PC-3 (cell line): Measurements from ENCODE around the gene AKR1C8. TPM values are rescaled to one million over a fixed set of nuclear protein-coding genes. Genes with fewer than 3 reads are reported as not detected.

Source experiments
- ATAC-seq: fragments of 200-7000 bp; cut with Tn5 transposase; 2 replicates; pipeline ENCODE4 v1.9.1; 2020; ENCODE audit warnings: mild to moderate bottlenecking, moderate library complexity
- BruUV-seq: library from RNA; stranded (reverse); fragments of 400-500 nt; replicated peaks from 2 replicates; lab custom pipeline; 2021; lab: Mats Ljungman, UMichigan
- CTCF ChIA-PET: fragments of 300-600 bp; sonication (Branson Sonifier 250); formaldehyde crosslinking; loops from one replicate; lab custom pipeline; 2022; ENCODE audit warnings: antibody characterized with exemption; lab: Charles Lee
- POLR2A ChIA-PET: fragments of 300-600 bp; sonication (Branson Sonifier 250); formaldehyde crosslinking; loops from one replicate; lab custom pipeline; 2022; ENCODE audit warnings: antibody characterized with exemption; ENCODE audit not compliant: unreplicated experiment; lab: Charles Lee
- DNase-seq: peaks from one replicate; pipeline ENCODE4 v3.0.0-alpha.2; 2015
- H2AFZ ChIP-seq: fragments of 300-600 bp; sonication (generic); 2 replicates; pipeline ENCODE4 v1.6.0; 2016; ENCODE audit warnings: antibody characterized with exemption, low read length
- H3F3A ChIP-seq: fragments of 300-600 bp; sonication (generic); one replicate; pipeline ENCODE4 v1.6.0; 2017; ENCODE audit warnings: antibody characterized with exemption, low read length, control low read depth, mild to moderate bottlenecking; ENCODE audit not compliant: unreplicated experiment
- H3K27ac ChIP-seq: fragments of 300-600 bp; sonication (generic); 2 replicates; pipeline ENCODE4 v1.5.1; 2016; ENCODE audit warnings: mild to moderate bottlenecking, low read length
- H3K27me3 ChIP-seq: fragments of 300-600 bp; sonication (generic); 2 replicates; pipeline ENCODE4 v1.6.1; 2016; ENCODE audit warnings: low read length, mixed read lengths
- H3K36me3 ChIP-seq: fragments of 300-600 bp; sonication (generic); 2 replicates; pipeline ENCODE4 v1.6.1; 2016; ENCODE audit warnings: low read depth, mixed run types, low read length, mixed read lengths
- H3K4me1 ChIP-seq: fragments of 300-600 bp; sonication (generic); 2 replicates; pipeline ENCODE4 v1.5.1; 2016; ENCODE audit warnings: low read length; ENCODE audit not compliant: insufficient read depth
- H3K4me2 ChIP-seq: fragments of 300-600 bp; sonication (generic); 2 replicates; pipeline ENCODE4 v1.6.0; 2016; ENCODE audit warnings: low read length
- H3K4me3 ChIP-seq: fragments of 300-600 bp; sonication (generic); 2 replicates; pipeline ENCODE4 v1.5.1; 2016; ENCODE audit warnings: mild to moderate bottlenecking, low read length, mixed read lengths
- H3K79me2 ChIP-seq: fragments of 300-600 bp; sonication (generic); 2 replicates; pipeline ENCODE4 v1.6.1; 2017; ENCODE audit warnings: low read length, mixed read lengths
- H3K9ac ChIP-seq: fragments of 300-600 bp; sonication (generic); 2 replicates; pipeline ENCODE4 v1.6.0; 2016; ENCODE audit warnings: mild to moderate bottlenecking, low read length
- H3K9me2 ChIP-seq: fragments of 300-600 bp; sonication (generic); replicated peaks from 2 replicates; pipeline ENCODE4 v1.6.1; 2016; ENCODE audit warnings: mixed run types, low read length, mixed read lengths
- H3K9me3 ChIP-seq: fragments of 300-600 bp; sonication (generic); 2 replicates; pipeline ENCODE4 v1.6.1; 2016; ENCODE audit warnings: low read length, mixed read lengths
- H4K20me1 ChIP-seq: fragments of 300-600 bp; sonication (generic); 2 replicates; pipeline ENCODE4 v1.6.1; 2016; ENCODE audit warnings: low read length, mixed read lengths
- CTCF ChIP-seq: fragments of 300-600 bp; sonication (generic); conservative IDR thresholded peaks from 2 replicates; pipeline ENCODE4 v1.5.1; 2017; ENCODE audit warnings: antibody characterized with exemption, low read depth, mild to moderate bottlenecking, low read length
- EZH2 ChIP-seq: fragments of 300-600 bp; sonication (generic); IDR thresholded peaks from one replicate; pipeline ENCODE4 v1.6.1; 2017; ENCODE audit warnings: antibody characterized with exemption, mild to moderate bottlenecking, low read length; ENCODE audit not compliant: unreplicated experiment
- EZH2phosphoT487 ChIP-seq: fragments of 300-600 bp; sonication (generic); IDR thresholded peaks from 2 replicates; pipeline ENCODE4 v1.6.1; 2018; ENCODE audit warnings: mild to moderate bottlenecking, antibody characterized with exemption, low read length, borderline replicate concordance
- intact Hi-C: fragments of 100-400 bp; cut with micrococcal nuclease; formaldehyde crosslinking; loops from 2 replicates; pipeline ENCODE4 v1.9.0; 2023
- total RNA-seq: library from RNA; depleted of rRNA; stranded (reverse); fragments of >200 nt; gene quantifications from 2 replicates; pipeline ENCODE4 v1.2.3, GENCODE V29; 2014

The AKR1C8 gene
- total RNA-seq, 1 experiment from 2014 or later: not detected

- DNase-seq (no peak), ATAC-seq (no peak)
- H3K4me3 ChIP-seq: no peak overlapping the region
- no peak overlapping the region for H3K27ac ChIP-seq
- H2AFZ ChIP-seq: no peak overlapping the region
- POLR2A ChIA-PET: no interaction called here
- no peaks in the 10 kb centered on the region for H3K9me2 ChIP-seq
- no peaks in the 10 kb centered on the region for H3K27me3 ChIP-seq
- no peaks in the 10 kb centered on the region for H3K9me3 ChIP-seq
- H3K4me2 ChIP-seq: no peak overlapping the region
- no peaks in the 10 kb centered on the region for H3F3A ChIP-seq
- H3K79me2 ChIP-seq: no peaks in the 10 kb centered on the region
- H4K20me1 ChIP-seq: no peaks in the 10 kb centered on the region
- CTCF ChIA-PET: no interaction called here
- H3K4me1 ChIP-seq: no peaks in the 10 kb centered on the region
- intact Hi-C loops: no loop called here
- no peaks in the 10 kb centered on the region for H3K36me3 ChIP-seq
- H3K9ac ChIP-seq: no peak overlapping the region
- BruUV-seq: no TSS peak
- TF ChIP-seq EZH2 (no peak), CTCF (no peak), EZH2phosphoT487 (no peak)
These were observed 36.3 kb downstream of the AKR1C8 start for GRCh38 chr10:5148678-5149032.

DNA sequence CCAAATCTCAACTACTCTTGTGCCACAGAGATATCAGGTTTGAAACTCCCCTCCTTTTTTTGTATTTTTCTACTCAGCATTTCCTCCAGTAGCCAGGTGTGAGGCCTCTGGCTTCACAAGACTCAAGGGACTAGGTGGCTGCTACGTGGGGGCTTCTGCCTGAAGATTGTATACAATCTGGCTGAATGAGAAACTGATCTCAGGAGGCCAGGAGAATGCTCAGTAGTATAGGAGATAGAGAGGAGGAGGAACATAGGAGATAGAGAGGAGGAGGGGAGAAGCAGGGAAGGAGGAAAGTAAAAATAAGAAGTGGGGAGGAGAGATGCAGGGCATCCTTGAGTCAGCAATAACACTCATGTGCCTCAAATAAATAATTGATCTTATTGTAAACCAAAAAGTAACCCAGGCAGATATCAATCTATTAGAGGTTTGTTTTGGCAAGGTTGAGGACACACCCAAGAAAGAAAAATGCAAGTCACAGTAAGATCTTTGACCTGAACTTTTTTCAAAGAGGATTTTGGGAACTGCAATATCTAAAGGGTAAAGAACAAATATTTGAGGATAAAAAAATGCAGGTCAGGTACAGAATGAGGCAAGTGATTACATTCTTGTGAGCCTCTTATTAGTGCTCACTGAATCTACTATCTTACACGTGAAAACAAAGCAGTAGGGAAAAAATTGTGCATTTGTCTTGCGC lies 36.8 kb downstream of the AKR1C8 start:
- no peak for ATAC-seq
- Histone ChIP-seq H4K20me1 (no peaks in the 10 kb centered on the region), H3K4me3 (no peak overlapping the region), H3K79me2 (no peaks in the 10 kb centered on the region), H3K4me2 (no peak overlapping the region), H2AFZ (no peak overlapping the region), H3K36me3 (no peaks in the 10 kb centered on the region), H3K9me2 (no peaks in the 10 kb centered on the region), H3K27ac (no peak overlapping the region), H3K4me1 (no peaks in the 10 kb centered on the region), H3K27me3 (no peaks in the 10 kb centered on the region), H3K9ac (no peak overlapping the region), H3K9me3 (no peaks in the 10 kb centered on the region), H3F3A (no peaks in the 10 kb centered on the region)
- no peak for TF ChIP-seq EZH2
- no peak for TF ChIP-seq EZH2phosphoT487
- no peak for TF ChIP-seq CTCF
- no TSS peak for BruUV-seq
- intact Hi-C loops: no loop called here
- ChIA-PET CTCF (no interaction called here), POLR2A (no interaction called here)
- DNase-seq: no peak

DNA sequence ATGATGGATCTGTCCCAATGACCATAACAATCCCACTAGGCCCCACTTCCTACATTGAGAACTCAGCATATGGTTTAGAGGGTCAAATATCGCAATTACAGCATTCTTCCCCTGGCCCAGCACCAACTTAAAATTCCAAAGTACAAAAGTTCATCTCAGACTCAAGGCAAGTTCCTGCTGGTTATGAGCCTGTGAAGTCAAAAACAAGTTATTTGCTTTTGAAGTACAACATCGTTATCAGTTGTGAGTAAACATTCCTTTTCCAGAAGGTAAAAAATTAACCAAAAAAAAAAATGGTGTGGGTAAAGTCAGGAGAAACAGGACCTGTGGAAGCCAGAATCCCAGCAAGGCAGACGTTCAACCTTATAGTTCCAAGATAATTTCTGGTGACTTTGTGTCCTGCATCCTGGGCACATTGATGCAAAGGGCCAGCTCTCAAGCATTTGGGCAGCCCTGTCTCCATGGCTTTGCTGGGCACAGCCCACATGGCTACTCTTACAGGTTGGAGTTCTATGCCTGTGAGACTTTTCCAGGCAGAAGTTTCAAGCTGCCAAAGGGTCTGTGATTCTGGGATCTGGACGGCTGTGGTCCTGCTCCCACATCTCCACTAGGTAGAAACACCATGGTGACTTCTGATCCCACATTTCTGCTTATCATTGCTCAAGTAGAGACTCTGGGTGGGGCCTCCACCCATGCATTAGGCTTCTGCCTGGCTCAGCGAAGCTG lies 37.5 kb downstream of the AKR1C8 start:
- H3K9ac ChIP-seq: no peak overlapping the region
- H3F3A ChIP-seq: no peaks in the 10 kb centered on the region
- H4K20me1 ChIP-seq: no peaks in the 10 kb centered on the region
- H3K27me3 ChIP-seq: no peaks in the 10 kb centered on the region
- BruUV-seq: no TSS peak
- H3K79me2 ChIP-seq: no peaks in the 10 kb centered on the region
- CTCF ChIA-PET: no interaction called here
- H3K4me1 ChIP-seq: no peaks in the 10 kb centered on the region
- H3K9me2 ChIP-seq: no peaks in the 10 kb centered on the region
- no peak overlapping the region for H3K4me3 ChIP-seq
- H3K36me3 ChIP-seq: no peaks in the 10 kb centered on the region
- no peak overlapping the region for H3K4me2 ChIP-seq
- H3K9me3 ChIP-seq: no peaks in the 10 kb centered on the region
- intact Hi-C loops: no loop called here
- POLR2A ChIA-PET: no interaction called here
- no peak overlapping the region for H2AFZ ChIP-seq
- TF ChIP-seq EZH2phosphoT487: no peak
- TF ChIP-seq EZH2: no peak
- TF ChIP-seq CTCF: no peak
- no peak overlapping the region for H3K27ac ChIP-seq
- no peak for ATAC-seq
- no peak for DNase-seq
